GM19452 (cell line): Measurements from ENCODE around the gene OTUB2.

Source experiments
- ATAC-seq: cut with Tn5 transposase; IDR thresholded peaks from one replicate; pipeline ENCODE4 v1.9.1; 2021; ENCODE audit not compliant: unreplicated experiment

Gene OTUB2

GRCh38 chr14:93996130-93996695, 29.9 kb upstream of the OTUB2 start:
- no peak for ATAC-seq

- ATAC-seq, result no peak
These were observed 29.1 kb upstream of the OTUB2 start, which contains the start of gene CCDC197 for GRCh38 chr14:93997082-93997481. Gene CCDC197 (plus strand): TSS chr14:93997301. CDS start chr14:93998132, 831 bp downstream.

GRCh38 chr14:93997916-93998870, 27.9 kb upstream of the OTUB2 start:
- ATAC-seq, result no peak

- ATAC-seq, result no peak
These were observed 27.2 kb upstream of the OTUB2 start for GRCh38 chr14:93998871-93999403.

GRCh38 chr14:93999573-93999972, 26.6 kb upstream of the OTUB2 start:
- ATAC-seq, result no peak

GRCh38 chr14:94000267-94000666, 25.9 kb upstream of the OTUB2 start:
- ATAC-seq, result no peak

GRCh38 chr14:94001016-94001415, 25.1 kb upstream of the OTUB2 start:
- ATAC-seq, result no peak

GRCh38 chr14:94001501-94002396, 24.4 kb upstream of the OTUB2 start:
- ATAC-seq, result peak; percentile 68

GRCh38 chr14:94003397-94003796, 22.7 kb upstream of the OTUB2 start:
- no peak for ATAC-seq

GRCh38 chr14:94004015-94004414, 22.1 kb upstream of the OTUB2 start:
- no peak for ATAC-seq

GRCh38 chr14:94005324-94006073, 20.6 kb upstream of the OTUB2 start:
- ATAC-seq, result no peak

GRCh38 chr14:94008234-94008633, 17.9 kb upstream of the OTUB2 start:
- no peak for ATAC-seq

GRCh38 chr14:94009767-94010166, 16.4 kb upstream of the OTUB2 start:
- ATAC-seq, result peak; percentile 56

- no peak for ATAC-seq
These were observed 15.5 kb upstream of the OTUB2 start for GRCh38 chr14:94010625-94011024.

- no peak for ATAC-seq
These were observed 14.3 kb upstream of the OTUB2 start for GRCh38 chr14:94011795-94012194.

GRCh38 chr14:94014382-94014781, 11.8 kb upstream of the OTUB2 start:
- no peak for ATAC-seq

GRCh38 chr14:94015223-94015622, 10.9 kb upstream of the OTUB2 start:
- no peak for ATAC-seq

GRCh38 chr14:94016446-94016976, 9.6 kb upstream of the OTUB2 start:
- ATAC-seq, result no peak

GRCh38 chr14:94018308-94018707, 7.8 kb upstream of the OTUB2 start:
- ATAC-seq, result no peak

GRCh38 chr14:94019329-94019728, 6.8 kb upstream of the OTUB2 start:
- ATAC-seq, result no peak
